Rectal smooth muscle tissue (tissue), 1 donor: ENCODE data around the gene EVI5L.
A peak's percentile ranks its signal among the peaks of the same experiment; 100 is the strongest.
"Not testable (repeated sequence)": the region's sequence is repeated elsewhere in the genome, so short reads cannot be mapped to it uniquely, and the experiment has no call there.

Source experiments
- H3K27ac ChIP-seq: one replicate; pipeline ENCODE4 v1.7.0; 2013; ENCODE audit warnings: low read depth, low read length, inconsistent platforms
- H3K27me3 ChIP-seq: one replicate; pipeline ENCODE4 v1.7.0; 2013; ENCODE audit warnings: low read length; ENCODE audit not compliant: control insufficient read depth, insufficient read depth
- H3K36me3 ChIP-seq: one replicate; pipeline ENCODE4 v1.7.0; 2013; ENCODE audit warnings: low read length; ENCODE audit not compliant: control insufficient read depth, insufficient read depth
- H3K4me1 ChIP-seq: one replicate; pipeline ENCODE4 v1.7.0; 2013; ENCODE audit warnings: low read length; ENCODE audit not compliant: control insufficient read depth, insufficient read depth
- H3K4me3 ChIP-seq: one replicate; pipeline ENCODE4 v1.7.0; 2013; ENCODE audit warnings: low read length
- H3K9ac ChIP-seq: one replicate; pipeline ENCODE4 v1.7.0; 2013; ENCODE audit warnings: low read length

EVI5L gene

GRCh38 chr19:7829561-7830271 lies at the start of gene EVI5L:
EVI5L (plus strand) TSS chr19:7830218; CDS start chr19:7846543, 16,325 bp downstream.
- Histone ChIP-seq H3K4me3 (peak within 1 kb of the TSS; percentile 75), H3K27me3 (no peaks in the 10 kb centered on the region), H3K4me1 (peaks cover 3% of the 10 kb centered on the region), H3K36me3 (no peaks in the 10 kb centered on the region), H3K27ac (no peak within 1 kb of the TSS), H3K9ac (no peak within 1 kb of the TSS)

DNA sequence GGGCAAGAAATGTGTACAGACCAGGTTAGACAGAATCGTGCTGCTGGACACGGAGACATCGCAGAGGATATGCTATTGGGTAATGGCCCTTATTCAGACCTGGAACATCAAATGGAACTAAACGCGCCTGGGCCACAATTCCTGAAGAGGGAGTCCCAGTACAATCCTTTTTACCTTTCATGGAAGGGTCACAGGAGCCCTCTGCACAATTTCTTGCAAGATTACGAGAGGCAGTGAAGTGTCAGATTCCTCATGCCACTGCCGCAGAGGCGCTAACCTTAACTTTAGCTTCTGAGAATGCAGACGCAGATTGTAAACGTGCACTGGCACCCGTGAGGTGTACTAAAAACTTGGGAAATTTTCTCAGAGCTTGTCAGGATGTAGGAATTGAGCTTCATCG lies 48.9 kb upstream of the EVI5L start:
- Histone ChIP-seq H3K27me3 (no peaks in the 10 kb centered on the region), H3K4me1 (no peaks in the 10 kb centered on the region), H3K9ac (no peak overlapping the region), H3K27ac (no peak overlapping the region), H3K36me3 (no peaks in the 10 kb centered on the region), H3K4me3 (no peak overlapping the region)

DNA sequence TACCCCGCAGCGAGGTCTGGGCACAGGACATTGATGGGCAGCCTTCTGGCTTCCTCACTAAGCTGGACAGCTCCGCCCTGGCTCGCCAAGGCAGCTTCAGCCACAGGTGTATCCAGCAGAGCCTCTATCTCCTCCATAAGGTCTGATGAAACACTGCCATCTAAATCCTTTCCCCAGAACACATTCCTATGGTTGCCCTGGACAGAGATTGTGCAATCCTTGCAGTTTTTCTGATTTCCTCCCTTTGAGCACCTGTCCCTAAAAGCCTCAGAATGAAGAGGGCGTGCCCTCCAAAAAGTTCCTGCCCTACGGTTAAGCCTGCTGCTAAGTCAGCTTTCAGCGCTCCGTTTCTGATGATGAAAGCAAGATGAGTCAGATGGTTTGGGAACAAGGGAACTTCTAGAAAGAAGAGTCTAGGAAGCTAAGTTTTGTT lies 46.0 kb upstream of the EVI5L start:
- Histone ChIP-seq H3K9ac (no peak overlapping the region), H3K4me1 (no peaks in the 10 kb centered on the region), H3K4me3 (no peak overlapping the region), H3K27ac (no peak overlapping the region), H3K36me3 (no peaks in the 10 kb centered on the region), H3K27me3 (peaks cover 12% of the 10 kb centered on the region)

- no peaks in the 10 kb centered on the region for H3K36me3 ChIP-seq
- H3K9ac ChIP-seq, result no peak overlapping the region
- peaks cover 15% of the 10 kb centered on the region for H3K27me3 ChIP-seq
- no peak overlapping the region for H3K27ac ChIP-seq
- H3K4me1 ChIP-seq, result no peaks in the 10 kb centered on the region
- no peak overlapping the region for H3K4me3 ChIP-seq
These were observed 45.2 kb upstream of the EVI5L start for GRCh38 chr19:7784856-7785255.

GRCh38 chr19:7787141-7787540 lies 42.9 kb upstream of the EVI5L start:
- no peak overlapping the region for H3K27ac ChIP-seq
- no peak overlapping the region for H3K4me3 ChIP-seq
- H3K4me1 ChIP-seq, result no peaks in the 10 kb centered on the region
- H3K27me3 ChIP-seq, result peaks cover 20% of the 10 kb centered on the region
- no peak overlapping the region for H3K9ac ChIP-seq
- H3K36me3 ChIP-seq, result no peaks in the 10 kb centered on the region

- H3K4me1 ChIP-seq, result no peaks in the 10 kb centered on the region
- no peak overlapping the region for H3K27ac ChIP-seq
- no peak overlapping the region for H3K9ac ChIP-seq
- no peak overlapping the region for H3K4me3 ChIP-seq
- H3K36me3 ChIP-seq, result no peaks in the 10 kb centered on the region
- peaks cover 20% of the 10 kb centered on the region for H3K27me3 ChIP-seq
These were observed 42.3 kb upstream of the EVI5L start for GRCh38 chr19:7787602-7788177.

DNA sequence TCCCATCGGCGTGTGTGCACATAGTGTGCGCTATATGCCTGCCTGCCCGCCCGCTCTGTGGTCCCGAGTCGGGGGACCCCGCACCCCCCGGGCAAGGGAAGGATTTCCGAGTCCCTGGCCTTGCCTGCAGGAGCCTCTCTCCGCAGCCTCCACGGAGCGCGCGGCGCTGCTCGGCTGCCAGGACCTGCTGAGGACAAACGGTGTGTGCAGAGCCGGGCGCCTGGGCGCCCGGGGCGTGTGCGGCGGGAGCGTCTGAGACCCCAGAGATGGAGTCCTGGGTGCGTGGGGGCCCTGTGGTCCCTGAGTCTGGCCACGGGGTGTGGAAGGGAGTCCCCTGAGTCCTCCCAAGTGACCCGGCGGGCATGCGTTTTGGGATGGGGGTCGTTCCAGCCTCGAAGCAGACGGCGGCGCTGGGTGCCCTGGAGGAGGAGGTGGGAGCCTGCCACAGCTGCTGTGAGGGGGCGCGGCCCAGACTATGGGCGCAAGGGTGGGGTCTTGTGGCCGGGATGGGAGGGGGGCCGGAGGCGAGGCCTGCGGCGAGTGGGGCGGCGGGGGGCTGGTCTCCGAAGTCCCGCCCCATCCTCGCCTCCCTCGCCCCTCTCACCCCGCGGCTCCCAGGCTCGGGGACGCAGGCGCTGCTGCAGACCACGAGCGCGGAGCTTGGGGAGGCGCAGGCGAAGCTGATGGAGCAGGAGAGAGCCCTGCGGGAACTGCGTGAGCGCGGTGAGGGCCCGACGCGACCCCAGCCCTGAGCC lies 41.7 kb upstream of the EVI5L start:
- Histone ChIP-seq H3K27me3 (peaks cover 20% of the 10 kb centered on the region), H3K4me1 (no peaks in the 10 kb centered on the region), H3K36me3 (no peaks in the 10 kb centered on the region), H3K4me3 (no peak overlapping the region), H3K27ac (no peak overlapping the region), H3K9ac (no peak overlapping the region)

DNA sequence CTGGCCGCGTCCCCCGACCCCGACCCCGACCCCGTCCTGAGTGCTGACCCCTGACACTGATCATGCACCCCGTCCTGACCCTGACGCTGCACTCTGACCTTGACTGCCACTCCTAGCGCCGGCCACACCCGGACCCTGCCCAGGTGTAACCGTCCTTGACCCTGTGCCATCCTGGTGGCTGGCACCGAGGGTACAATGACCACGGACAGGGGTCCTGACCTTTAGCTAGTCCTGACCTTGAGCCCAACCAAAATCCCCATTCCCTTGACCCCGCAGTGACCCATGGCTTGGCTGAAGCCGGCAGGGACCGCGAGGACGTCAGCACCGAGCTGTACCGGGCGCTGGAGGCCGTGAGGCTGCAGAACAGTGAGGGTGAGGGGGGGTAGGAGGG lies 41.1 kb upstream of the EVI5L start:
- no peak overlapping the region for H3K27ac ChIP-seq
- no peaks in the 10 kb centered on the region for H3K4me1 ChIP-seq
- no peaks in the 10 kb centered on the region for H3K36me3 ChIP-seq
- H3K4me3 ChIP-seq, result no peak overlapping the region
- H3K9ac ChIP-seq, result no peak overlapping the region
- H3K27me3 ChIP-seq, result peaks cover 20% of the 10 kb centered on the region

DNA sequence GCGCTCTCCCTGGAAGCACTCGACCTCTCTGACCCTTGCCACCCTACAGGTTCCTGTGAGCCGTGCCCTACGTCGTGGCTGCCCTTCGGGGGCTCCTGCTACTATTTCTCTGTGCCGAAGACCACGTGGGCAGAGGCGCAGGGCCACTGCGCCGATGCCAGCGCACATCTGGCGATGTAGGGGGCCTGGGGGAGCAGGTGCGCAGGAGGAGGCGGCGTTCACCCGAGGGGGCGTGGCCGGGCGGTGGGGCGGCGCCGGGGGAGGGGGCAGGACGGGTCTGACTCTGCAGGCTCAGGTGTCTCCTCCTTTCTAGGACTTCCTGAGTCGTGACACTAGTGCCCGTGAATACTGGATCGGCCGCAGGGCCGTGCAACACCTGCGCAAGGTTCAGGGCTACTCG lies 40.6 kb upstream of the EVI5L start:
- Histone ChIP-seq H3K27me3 (peaks cover 20% of the 10 kb centered on the region), H3K4me1 (no peaks in the 10 kb centered on the region), H3K27ac (no peak overlapping the region), H3K4me3 (no peak overlapping the region), H3K9ac (no peak overlapping the region), H3K36me3 (no peaks in the 10 kb centered on the region)

- Histone ChIP-seq H3K4me3 (no peak overlapping the region), H3K27ac (no peak overlapping the region), H3K9ac (no peak overlapping the region), H3K27me3 (peaks cover 20% of the 10 kb centered on the region), H3K36me3 (no peaks in the 10 kb centered on the region), H3K4me1 (no peaks in the 10 kb centered on the region)
These were observed 39.6 kb upstream of the EVI5L start for GRCh38 chr19:7790416-7790815.

DNA sequence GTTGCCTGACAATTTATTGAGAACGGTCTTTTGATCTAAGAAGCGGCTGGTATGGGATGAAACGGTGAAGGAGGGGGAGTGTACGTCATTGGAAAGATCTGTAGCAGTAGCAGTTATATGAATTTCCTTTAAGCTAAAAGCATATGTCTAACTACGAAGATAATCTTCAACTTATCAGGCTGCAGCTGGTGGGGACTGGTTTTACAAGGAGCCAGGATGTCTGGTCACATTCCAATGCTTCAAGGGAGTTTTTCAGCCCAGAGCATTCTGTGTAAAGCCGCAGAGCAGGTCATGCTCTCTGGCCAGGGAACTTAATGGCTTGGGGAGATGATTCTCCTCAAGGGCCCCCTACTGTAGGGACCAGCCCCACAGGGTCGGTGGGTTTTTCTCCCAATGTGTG lies 37.7 kb upstream of the EVI5L start:
- peaks cover 18% of the 10 kb centered on the region for H3K27me3 ChIP-seq
- no peaks in the 10 kb centered on the region for H3K36me3 ChIP-seq
- H3K4me3 ChIP-seq, result no peak overlapping the region
- H3K27ac ChIP-seq, result no peak overlapping the region
- no peak overlapping the region for H3K9ac ChIP-seq
- no peaks in the 10 kb centered on the region for H3K4me1 ChIP-seq

- not testable (repeated sequence) for H3K27ac ChIP-seq, H3K9ac ChIP-seq, H3K4me3 ChIP-seq, H3K4me1 ChIP-seq, H3K36me3 ChIP-seq
- peaks cover 17% of the 10 kb centered on the region for H3K27me3 ChIP-seq
These were observed 37.3 kb upstream of the EVI5L start for GRCh38 chr19:7792701-7793100.
